SK-N-SH (cell line): ENCODE measurements around the gene POLR1A. TPM values are rescaled to one million over a fixed set of nuclear protein-coding genes. Genes with fewer than 3 reads are reported as not detected.

Source experiments
- CTCF ChIA-PET: fragments of 300-600, 350-600 bp; formaldehyde crosslinking; extraction: SDS; loops from one replicate; lab custom pipeline; 2021; lab: Yijun Ruan, JAX
- POLR2A ChIA-PET: fragments of 350-600 bp; sonication (Branson Sonifier 250); formaldehyde crosslinking; extraction: SDS; loops from one replicate; lab custom pipeline; 2020; ENCODE audit warnings: antibody characterized with exemption, inconsistent platforms; lab: Yijun Ruan, JAX
- DNase-seq: peaks from one replicate; pipeline ENCODE4 v3.0.0; 2012
- H2AFZ ChIP-seq: fragments of 200-600 bp; sonication (generic); 2 replicates; pipeline ENCODE4 v1.8.1; 2016; ENCODE audit warnings: antibody characterized with exemption, mild to moderate bottlenecking, low read depth
- H3F3A ChIP-seq: fragments of 200-600 bp; sonication (generic); replicated peaks from 2 replicates; pipeline ENCODE3; 2016; ENCODE audit warnings: antibody characterized with exemption, mild to moderate bottlenecking; ENCODE audit not compliant: insufficient read depth
- H3K27ac ChIP-seq, 2 experiments: fragments of 200-500 bp in 1 of 2; fragments of 200-600 bp in 1 of 2; sonication (Bioruptor generic) in 1 of 2; sonication (generic), shearing (Covaris generic) in 1 of 2; 2 replicates each; pipeline versions ENCODE4 v1.5.1 to v1.6.1; 2014 to 2016; ENCODE audit warnings: low read depth in 2 of 2, inconsistent platforms in 1 of 2, low read length in 1 of 2, mild to moderate bottlenecking in 1 of 2, mixed read lengths in 1 of 2
- H3K27me3 ChIP-seq: fragments of 200-600 bp; sonication (generic), shearing (Covaris generic); 2 replicates; pipeline ENCODE4 v1.6.1; 2016; ENCODE audit warnings: mixed run types; ENCODE audit not compliant: insufficient read depth
- H3K36me3 ChIP-seq, 2 experiments: fragments of 200-500 bp in 1 of 2; fragments of 200-600 bp in 1 of 2; sonication (Bioruptor generic) in 1 of 2; sonication (generic) in 1 of 2; replicated peaks in 1 of 2; 2 replicates each; pipeline versions ENCODE3 to v1.5.1; 2014 to 2016; ENCODE audit warnings: low read length in 1 of 2, mild to moderate bottlenecking in 1 of 2; ENCODE audit not compliant: insufficient read depth in 2 of 2, control insufficient read depth in 1 of 2
- H3K4me1 ChIP-seq, 2 experiments: fragments of 200-500 bp in 1 of 2; fragments of 200-600 bp in 1 of 2; sonication (Bioruptor generic) in 1 of 2; sonication (generic), shearing (Covaris generic) in 1 of 2; 2 replicates each; pipeline versions ENCODE4 v1.5.1 to v1.6.1; 2014 to 2016; ENCODE audit warnings: low read depth in 1 of 2, low read length in 1 of 2, mixed run types in 1 of 2; ENCODE audit not compliant: insufficient read depth in 2 of 2, control insufficient read depth in 1 of 2
- H3K4me2 ChIP-seq: fragments of 200-600 bp; sonication (generic), shearing (Covaris generic); 2 replicates; pipeline ENCODE4 v1.6.1; 2017; ENCODE audit warnings: mixed run types
- H3K4me3 ChIP-seq, 2 experiments: fragments of 200-500 bp in 1 of 2; fragments of 200-600 bp in 1 of 2; sonication (Bioruptor generic) in 1 of 2; sonication (generic), shearing (Covaris generic) in 1 of 2; 2 replicates each; pipeline versions ENCODE4 v1.5.1 to v1.8.1; 2014 to 2016; ENCODE audit warnings: low read depth in 2 of 2, inconsistent platforms in 1 of 2, low read length in 1 of 2, mild to moderate bottlenecking in 1 of 2, mixed read lengths in 1 of 2, moderate library complexity in 1 of 2
- H3K79me2 ChIP-seq: fragments of 200-600 bp; sonication (generic); 2 replicates; pipeline ENCODE4 v1.8.1; 2017; ENCODE audit warnings: mild to moderate bottlenecking; ENCODE audit not compliant: insufficient read depth
- H3K9ac ChIP-seq: fragments of 200-600 bp; sonication (generic); 2 replicates; pipeline ENCODE4 v1.6.1; 2017; ENCODE audit warnings: mixed run types
- H3K9me2 ChIP-seq: fragments of 200-600 bp; sonication (generic); 2 replicates; pipeline ENCODE4 v1.6.1; 2017; ENCODE audit warnings: mixed run types
- H3K9me3 ChIP-seq: fragments of 200-600 bp; sonication (generic); 2 replicates; pipeline ENCODE4 v1.6.1; 2017; ENCODE audit warnings: mixed run types, mild to moderate bottlenecking, moderate library complexity
- H4K20me1 ChIP-seq: fragments of 200-600 bp; sonication (generic); 2 replicates; pipeline ENCODE4 v1.6.1; 2017; ENCODE audit warnings: mild to moderate bottlenecking, mixed run types; ENCODE audit not compliant: insufficient read depth
- EP300 ChIP-seq, 2 experiments: IDR thresholded peaks; 2 replicates each; pipeline versions ENCODE4 v1.4.0 to v1.6.1; 2012; ENCODE audit warnings: borderline replicate concordance in 1 of 2, low read depth in 1 of 2, low read length in 1 of 2
- FOSL2 ChIP-seq: IDR thresholded peaks from 2 replicates; pipeline ENCODE4 v1.4.0; 2012; ENCODE audit warnings: low read depth, mild to moderate bottlenecking, moderate library complexity, borderline replicate concordance
- JUND ChIP-seq: IDR thresholded peaks from 2 replicates; pipeline ENCODE4 v1.4.0; 2012
- MEF2A ChIP-seq: IDR thresholded peaks from 2 replicates; pipeline ENCODE4 v1.4.0; 2012; ENCODE audit warnings: low read depth, borderline replicate concordance
- RAD21 ChIP-seq: IDR thresholded peaks from 2 replicates; pipeline ENCODE4 v1.6.1; 2012; ENCODE audit warnings: mild to moderate bottlenecking, low read length
- TCF12 ChIP-seq: IDR thresholded peaks from 2 replicates; pipeline ENCODE4 v1.4.0; 2012
- WGBS: methylation state at CpG from one replicate; pipeline ENCODE4 v1.1.6; 2017; ENCODE audit warnings: low lambda C conversion rate; 5-methylcytosine and 5-hydroxymethylcytosine counted together
- polyA plus RNA-seq, 3 experiments: library from polyadenylated mRNA; depleted of rRNA; stranded (reverse); fragments of >200 nt; gene quantifications; 2 replicates each; pipeline ENCODE4 v1.2.3, GENCODE V29; 2012
- TF ChIP-seq, protein P1 (sequence below): IDR thresholded peaks from 2 replicates; pipeline ENCODE4 v1.4.0; 2012; ENCODE audit warnings: low read depth
- TF ChIP-seq, protein P2 (sequence below): IDR thresholded peaks from 2 replicates; pipeline ENCODE4 v1.4.0; 2012; ENCODE audit warnings: low read depth, borderline replicate concordance
- TF ChIP-seq, protein P3 (sequence below): fragments of 200-600 bp; sonication (generic); IDR thresholded peaks from 2 replicates; pipeline ENCODE4 v1.6.1; 2017; ENCODE audit warnings: antibody characterized with exemption, mild to moderate bottlenecking, moderate library complexity
- TF ChIP-seq, protein P4 (sequence below): IDR thresholded peaks from 2 replicates; pipeline ENCODE4; 2012
- TF ChIP-seq, protein P5 (sequence below): IDR thresholded peaks from 2 replicates; pipeline ENCODE4 v1.4.0; 2012; ENCODE audit warnings: low read depth, borderline replicate concordance

POLR1A gene
- polyA plus RNA-seq, 1 of the 3 experiments (the other 2 are of a cell fraction): 6.1 TPM

DNA sequence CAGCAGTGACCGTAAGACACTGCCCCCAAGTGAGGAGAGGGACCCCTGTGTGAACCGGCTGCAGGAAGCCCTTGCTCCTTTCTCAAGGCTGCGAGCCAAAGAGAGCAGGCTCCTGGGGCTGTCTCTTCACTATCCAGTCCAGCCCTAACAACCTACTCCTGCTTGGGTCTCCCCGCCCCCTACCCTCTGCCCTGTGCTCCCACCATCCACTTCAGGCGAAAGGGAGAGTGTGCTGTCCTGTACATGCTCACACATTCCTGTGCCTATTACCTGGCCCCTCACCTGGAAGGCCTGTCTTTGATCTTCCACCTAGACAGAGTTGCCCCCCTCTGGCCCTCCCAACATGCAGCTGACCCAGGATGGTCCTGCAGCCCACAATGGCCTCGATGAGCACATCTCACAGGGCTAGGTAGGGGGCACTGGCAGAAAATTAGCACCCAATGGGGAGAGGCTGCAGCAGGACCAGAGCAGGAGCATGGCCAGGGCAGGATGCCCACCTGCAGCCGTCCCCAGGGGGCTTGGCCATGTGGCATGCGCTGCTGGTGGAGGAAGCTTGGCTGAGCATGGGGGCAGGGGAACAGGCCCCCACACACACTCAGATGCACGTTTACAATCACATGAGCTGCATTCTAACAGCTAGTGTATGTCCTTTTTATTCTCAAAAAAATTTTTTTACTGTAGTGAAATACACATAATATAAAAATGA, 93.5 kb downstream of the POLR1A start:
- H3K27ac ChIP-seq: no peak overlapping the region
- H3K4me2 ChIP-seq: no peak overlapping the region
- ChIA-PET POLR2A (no interaction called here), CTCF (interaction anchor here (1.2 kb wide), 1 partner anchor 185 kb away, joined by 5 read pairs; no protein-coding TSS in a partner anchor)
- no peaks in the 10 kb centered on the region for H3F3A ChIP-seq
- H3K79me2 ChIP-seq: no peaks in the 10 kb centered on the region
- H3K36me3 ChIP-seq: no peaks in the 10 kb centered on the region
- H3K4me3 ChIP-seq: no peak overlapping the region
- DNase-seq: no peak
- no peaks in the 10 kb centered on the region for H4K20me1 ChIP-seq
- 59% methylated on average over 7 of the region's 9 CpGs for WGBS
- no peaks in the 10 kb centered on the region for H3K27me3 ChIP-seq
- H3K9ac ChIP-seq: no peak overlapping the region
- no peaks in the 10 kb centered on the region for H3K9me2 ChIP-seq
- H3K9me3 ChIP-seq: no peaks in the 10 kb centered on the region; the same call in 1 of the 2 replicates
- TF ChIP-seq FOSL2: no peak
- TF ChIP-seq RAD21: no peak
- no peak for TF ChIP-seq JUND
- TF ChIP-seq MEF2A: no peak
- TF ChIP-seq, protein P1, sequence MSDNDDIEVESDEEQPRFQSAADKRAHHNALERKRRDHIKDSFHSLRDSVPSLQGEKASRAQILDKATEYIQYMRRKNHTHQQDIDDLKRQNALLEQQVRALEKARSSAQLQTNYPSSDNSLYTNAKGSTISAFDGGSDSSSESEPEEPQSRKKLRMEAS: no peak
- TF ChIP-seq, protein P2, sequence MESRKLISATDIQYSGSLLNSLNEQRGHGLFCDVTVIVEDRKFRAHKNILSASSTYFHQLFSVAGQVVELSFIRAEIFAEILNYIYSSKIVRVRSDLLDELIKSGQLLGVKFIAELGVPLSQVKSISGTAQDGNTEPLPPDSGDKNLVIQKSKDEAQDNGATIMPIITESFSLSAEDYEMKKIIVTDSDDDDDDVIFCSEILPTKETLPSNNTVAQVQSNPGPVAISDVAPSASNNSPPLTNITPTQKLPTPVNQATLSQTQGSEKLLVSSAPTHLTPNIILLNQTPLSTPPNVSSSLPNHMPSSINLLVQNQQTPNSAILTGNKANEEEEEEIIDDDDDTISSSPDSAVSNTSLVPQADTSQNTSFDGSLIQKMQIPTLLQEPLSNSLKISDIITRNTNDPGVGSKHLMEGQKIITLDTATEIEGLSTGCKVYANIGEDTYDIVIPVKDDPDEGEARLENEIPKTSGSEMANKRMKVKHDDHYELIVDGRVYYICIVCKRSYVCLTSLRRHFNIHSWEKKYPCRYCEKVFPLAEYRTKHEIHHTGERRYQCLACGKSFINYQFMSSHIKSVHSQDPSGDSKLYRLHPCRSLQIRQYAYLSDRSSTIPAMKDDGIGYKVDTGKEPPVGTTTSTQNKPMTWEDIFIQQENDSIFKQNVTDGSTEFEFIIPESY: no peak
- TF ChIP-seq, protein P3, sequence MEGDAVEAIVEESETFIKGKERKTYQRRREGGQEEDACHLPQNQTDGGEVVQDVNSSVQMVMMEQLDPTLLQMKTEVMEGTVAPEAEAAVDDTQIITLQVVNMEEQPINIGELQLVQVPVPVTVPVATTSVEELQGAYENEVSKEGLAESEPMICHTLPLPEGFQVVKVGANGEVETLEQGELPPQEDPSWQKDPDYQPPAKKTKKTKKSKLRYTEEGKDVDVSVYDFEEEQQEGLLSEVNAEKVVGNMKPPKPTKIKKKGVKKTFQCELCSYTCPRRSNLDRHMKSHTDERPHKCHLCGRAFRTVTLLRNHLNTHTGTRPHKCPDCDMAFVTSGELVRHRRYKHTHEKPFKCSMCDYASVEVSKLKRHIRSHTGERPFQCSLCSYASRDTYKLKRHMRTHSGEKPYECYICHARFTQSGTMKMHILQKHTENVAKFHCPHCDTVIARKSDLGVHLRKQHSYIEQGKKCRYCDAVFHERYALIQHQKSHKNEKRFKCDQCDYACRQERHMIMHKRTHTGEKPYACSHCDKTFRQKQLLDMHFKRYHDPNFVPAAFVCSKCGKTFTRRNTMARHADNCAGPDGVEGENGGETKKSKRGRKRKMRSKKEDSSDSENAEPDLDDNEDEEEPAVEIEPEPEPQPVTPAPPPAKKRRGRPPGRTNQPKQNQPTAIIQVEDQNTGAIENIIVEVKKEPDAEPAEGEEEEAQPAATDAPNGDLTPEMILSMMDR: no peak
- no peak for TF ChIP-seq TCF12
- TF ChIP-seq, protein P4, sequence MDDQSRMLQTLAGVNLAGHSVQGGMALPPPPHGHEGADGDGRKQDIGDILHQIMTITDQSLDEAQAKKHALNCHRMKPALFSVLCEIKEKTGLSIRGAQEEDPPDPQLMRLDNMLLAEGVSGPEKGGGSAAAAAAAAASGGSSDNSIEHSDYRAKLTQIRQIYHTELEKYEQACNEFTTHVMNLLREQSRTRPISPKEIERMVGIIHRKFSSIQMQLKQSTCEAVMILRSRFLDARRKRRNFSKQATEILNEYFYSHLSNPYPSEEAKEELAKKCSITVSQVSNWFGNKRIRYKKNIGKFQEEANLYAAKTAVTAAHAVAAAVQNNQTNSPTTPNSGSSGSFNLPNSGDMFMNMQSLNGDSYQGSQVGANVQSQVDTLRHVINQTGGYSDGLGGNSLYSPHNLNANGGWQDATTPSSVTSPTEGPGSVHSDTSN: no peak
- TF ChIP-seq EP300 (IDR thresholded peaks at IDR 0.05; ENCODE audit: borderline replicate concordance in 1 of 2, low read depth in 1 of 2, low read length in 1 of 2): no peak
- no peaks in the 10 kb centered on the region; a peak in 1 of 4 replicates for H3K4me1 ChIP-seq
- H2AFZ ChIP-seq: no peak overlapping the region

DNA sequence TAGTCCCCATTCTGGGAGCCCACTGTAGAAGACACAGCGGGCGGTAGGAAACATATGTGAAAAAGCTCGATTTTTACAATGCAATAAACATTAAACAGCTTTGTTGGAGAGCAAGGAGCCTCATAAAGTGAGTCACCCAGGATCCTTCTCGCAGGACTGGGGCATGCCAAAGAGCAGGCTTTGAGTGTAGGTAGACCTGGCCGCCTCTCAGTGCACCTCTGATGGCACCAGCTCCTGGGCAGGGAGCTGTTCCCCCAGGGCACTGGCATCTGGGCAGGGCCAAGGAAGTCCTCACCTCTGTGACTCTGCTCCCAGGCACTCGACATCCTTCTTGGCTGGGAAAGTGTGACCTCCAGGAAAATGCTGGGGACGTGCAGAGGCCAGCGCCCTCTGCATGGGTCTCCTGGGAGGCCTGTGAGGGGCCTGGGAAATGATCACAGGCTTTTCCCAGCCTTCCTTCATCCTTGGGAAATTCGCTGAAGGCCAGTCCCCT, 94.2 kb downstream of the POLR1A start:
- H3K9ac ChIP-seq: no peak overlapping the region
- 67% methylated on average over 5 of the region's 9 CpGs for WGBS
- H3K4me3 ChIP-seq: no peak overlapping the region
- DNase-seq: no peak
- H3K4me1 ChIP-seq: no peaks in the 10 kb centered on the region; a peak in 1 of 4 replicates
- ChIA-PET POLR2A (no interaction called here), CTCF (interaction anchor here (0.8 kb wide), 1 partner anchor 68 kb away, joined by 3 read pairs; no protein-coding TSS in a partner anchor)
- H3K9me3 ChIP-seq: peaks cover 3% of the 10 kb centered on the region; the same call in 1 of the 2 replicates
- H3F3A ChIP-seq: no peaks in the 10 kb centered on the region
- TF ChIP-seq, protein P5, sequence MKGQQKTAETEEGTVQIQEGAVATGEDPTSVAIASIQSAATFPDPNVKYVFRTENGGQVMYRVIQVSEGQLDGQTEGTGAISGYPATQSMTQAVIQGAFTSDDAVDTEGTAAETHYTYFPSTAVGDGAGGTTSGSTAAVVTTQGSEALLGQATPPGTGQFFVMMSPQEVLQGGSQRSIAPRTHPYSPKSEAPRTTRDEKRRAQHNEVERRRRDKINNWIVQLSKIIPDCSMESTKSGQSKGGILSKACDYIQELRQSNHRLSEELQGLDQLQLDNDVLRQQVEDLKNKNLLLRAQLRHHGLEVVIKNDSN: no peak
- no peaks in the 10 kb centered on the region for H3K27me3 ChIP-seq
- H3K4me2 ChIP-seq: no peak overlapping the region
- H3K27ac ChIP-seq: no peak overlapping the region
- H2AFZ ChIP-seq: no peak overlapping the region
- no peaks in the 10 kb centered on the region for H3K36me3 ChIP-seq
- H4K20me1 ChIP-seq: no peaks in the 10 kb centered on the region
- H3K9me2 ChIP-seq: no peaks in the 10 kb centered on the region
- H3K79me2 ChIP-seq: no peaks in the 10 kb centered on the region
